HCT116 (cell line): ENCODE results near the gene MBNL2. TPM values are rescaled to one million over a fixed set of nuclear protein-coding genes. Genes with fewer than 3 reads are reported as not detected.
A peak's percentile ranks its signal among the peaks of the same experiment; 100 is the strongest.

ENCODE experiments used
- ATAC-seq: fragments of 200-7000 bp; cut with Tn5 transposase; 2 replicates; pipeline ENCODE4 v1.9.1; 2020; ENCODE audit warnings: mild to moderate bottlenecking, moderate library complexity
- BruUV-seq: library from RNA; stranded (reverse); fragments of 400-500 nt; replicated peaks from 2 replicates; lab custom pipeline; 2021; lab: Mats Ljungman, UMichigan
- CTCF ChIA-PET: fragments of 300-600 bp; sonication (Branson Sonifier 250); formaldehyde crosslinking; loops from one replicate; lab custom pipeline; 2021; ENCODE audit warnings: antibody characterized with exemption; lab: Charles Lee
- POLR2A ChIA-PET: fragments of 300-600, 350-600 bp; sonication (Branson Sonifier 250); formaldehyde crosslinking; loops from one replicate; lab custom pipeline; 2021; ENCODE audit warnings: antibody characterized with exemption; lab: Charles Lee
- RAD21 ChIA-PET, 2 experiments: fragments of 300-600 bp; sonication (Branson Sonifier 250); formaldehyde crosslinking; loops; one replicate each; lab custom pipeline; 2023; ENCODE audit warnings: low total read pairs in 2 of 2; ENCODE audit not compliant: uncharacterized antibody in 2 of 2, unreplicated experiment in 2 of 2, low non-redundant PET in 1 of 2; lab: Charles Lee
- DNase-seq: peaks from one replicate; pipeline ENCODE4 v3.0.0-alpha.2; 2010; ENCODE audit warnings: low read depth, low spot score
- H2AFZ ChIP-seq: fragments of 200-600 bp; shearing (Covaris generic), sonication (generic); 2 replicates; pipeline ENCODE4 v1.6.1; 2017; ENCODE audit warnings: low read depth, mixed run types, mixed read lengths, antibody characterized with exemption, low read length; ENCODE audit not compliant: poor library complexity, severe bottlenecking
- H3K27ac ChIP-seq: 2 replicates; pipeline ENCODE4 v1.5.1; 2012; ENCODE audit warnings: low read depth, low read length
- H3K27me3 ChIP-seq: fragments of 200-600 bp; sonication (generic); 2 replicates; pipeline ENCODE4 v1.6.1; 2016; ENCODE audit warnings: mixed run types, low read length, mixed read lengths; ENCODE audit not compliant: insufficient read depth
- H3K36me3 ChIP-seq, 2 experiments: fragments of 200-500 bp in 1 of 2; fragments of 200-600 bp in 1 of 2; sonication (Bioruptor generic) in 1 of 2; sonication (generic) in 1 of 2; 2 replicates each; pipeline versions ENCODE4 v1.5.1 to v1.6.1; 2014 to 2016; ENCODE audit warnings: low read length in 2 of 2, inconsistent platforms in 1 of 2, mixed read lengths in 1 of 2, mixed run types in 1 of 2; ENCODE audit not compliant: insufficient read depth in 2 of 2, control insufficient read depth in 1 of 2
- H3K4me1 ChIP-seq, 2 experiments: fragments of 200-600 bp in 1 of 2; sonication (generic) in 1 of 2; 2 replicates each; pipeline versions ENCODE4 v1.5.1 to v1.6.1; 2012 to 2017; ENCODE audit warnings: low read length in 2 of 2, inconsistent platforms in 1 of 2, mild to moderate bottlenecking in 1 of 2, mixed read lengths in 1 of 2, mixed run types in 1 of 2, moderate library complexity in 1 of 2; ENCODE audit not compliant: insufficient read depth in 2 of 2, control insufficient read depth in 1 of 2
- H3K4me2 ChIP-seq: fragments of 200-600 bp; sonication (generic); 2 replicates; pipeline ENCODE4 v1.6.1; 2017; ENCODE audit warnings: mixed run types, low read length, mixed read lengths
- H3K4me3 ChIP-seq, 2 experiments: fragments of 200-600 bp in 1 of 2; sonication (generic) in 1 of 2; replicated peaks in 1 of 2; 2 replicates each; pipeline ENCODE4 v1.5.1; 2011 to 2016; ENCODE audit warnings: low read length in 2 of 2, control low read depth in 1 of 2, low read depth in 1 of 2, mild to moderate bottlenecking in 1 of 2, mixed read lengths in 1 of 2, mixed run types in 1 of 2
- H3K79me2 ChIP-seq: fragments of 200-600 bp; sonication (generic); 2 replicates; pipeline ENCODE4 v1.6.1; 2017; ENCODE audit warnings: mild to moderate bottlenecking, mixed run types, low read length, moderate library complexity, mixed read lengths; ENCODE audit not compliant: insufficient read depth
- H3K9ac ChIP-seq: fragments of 200-600 bp; sonication (generic); 2 replicates; pipeline ENCODE4 v1.6.1; 2016; ENCODE audit warnings: low read length, mixed read lengths
- H3K9me2 ChIP-seq: fragments of 200-600 bp; sonication (generic), shearing (Covaris generic); 2 replicates; pipeline ENCODE4 v1.6.1; 2017; ENCODE audit warnings: mixed run types, mild to moderate bottlenecking, moderate library complexity; ENCODE audit not compliant: insufficient read depth
- H3K9me3 ChIP-seq, 2 experiments: fragments of 200-500 bp in 1 of 2; fragments of 200-600 bp in 1 of 2; sonication (Bioruptor generic) in 1 of 2; sonication (generic) in 1 of 2; 2 replicates each; pipeline ENCODE4 v1.6.1; 2014 to 2017; ENCODE audit warnings: low read length in 2 of 2, mixed read lengths in 2 of 2, inconsistent platforms in 1 of 2, low read depth in 1 of 2, mild to moderate bottlenecking in 1 of 2, mixed run types in 1 of 2, moderate library complexity in 1 of 2; ENCODE audit not compliant: control insufficient read depth in 1 of 2, insufficient read depth in 1 of 2
- H4K20me1 ChIP-seq: fragments of 200-600 bp; sonication (generic), shearing (Covaris generic); 2 replicates; pipeline ENCODE4 v1.6.1; 2017; ENCODE audit warnings: mixed run types, mild to moderate bottlenecking, moderate library complexity; ENCODE audit not compliant: insufficient read depth
- CBX3 ChIP-seq: IDR thresholded peaks from 2 replicates; pipeline ENCODE4 v1.6.1; 2012; ENCODE audit warnings: low read depth
- EGR1 ChIP-seq: IDR thresholded peaks from 2 replicates; pipeline ENCODE4 v1.6.1; 2012; ENCODE audit warnings: low read depth
- POLR2A ChIP-seq: IDR thresholded peaks from 2 replicates; pipeline ENCODE4 v1.7.0; 2011; ENCODE audit warnings: borderline replicate concordance; ENCODE audit not compliant: insufficient read depth, insufficient read length; ENCODE audit errors: extremely low read depth
- POLR2AphosphoS5 ChIP-seq: IDR thresholded peaks from 2 replicates; pipeline ENCODE4 v1.6.1; 2011; ENCODE audit warnings: mild to moderate bottlenecking, low read depth, low read length, moderate library complexity
- REST ChIP-seq: IDR thresholded peaks from 2 replicates; pipeline ENCODE4 v1.6.1; 2012; ENCODE audit warnings: low read depth
- SP1 ChIP-seq: IDR thresholded peaks from 2 replicates; pipeline ENCODE4 v1.6.1; 2012; ENCODE audit warnings: low read depth
- TCF7L2 ChIP-seq: IDR thresholded peaks from 2 replicates; pipeline ENCODE4 v1.7.0; 2011; ENCODE audit warnings: borderline replicate concordance, inconsistent platforms; ENCODE audit not compliant: insufficient read depth, insufficient read length; ENCODE audit errors: extremely low read depth
- intact Hi-C: fragments of 100-400 bp; cut with micrococcal nuclease; formaldehyde crosslinking; loops from 2 replicates; pipeline ENCODE4 v1.10.0; 2022
- total RNA-seq: library from RNA; stranded (reverse); gene quantifications from one replicate; pipeline ENCODE4 v1.2.1, GENCODE V29; 2021; ENCODE audit not compliant: unreplicated experiment
- TF ChIP-seq, protein P1 (sequence below): IDR thresholded peaks from 2 replicates; pipeline ENCODE4 v1.6.1; 2012

The MBNL2 gene
- total RNA-seq, 1 experiment from 2014 or later, result 73.9 TPM

GRCh38 chr13:97267418-97268059, 45.4 kb downstream of the MBNL2 start:
- Histone ChIP-seq H3K9me3 (no peaks in the 10 kb centered on the region), H3K79me2 (peaks cover 35% of the 10 kb centered on the region), H3K4me2 (peak overlapping the region; percentile 53), H2AFZ (no peak overlapping the region), H3K27me3 (no peaks in the 10 kb centered on the region), H3K4me1 (peaks cover 84 to 92% of the 10 kb centered on the region in 2 experiments), H3K27ac (peak overlapping the region; percentile 100), H4K20me1 (no peaks in the 10 kb centered on the region), H3K4me3 (no peak overlapping the region), H3K9ac (peak overlapping the region; percentile 41; the same call in 1 of the 2 replicates), H3K9me2 (no peaks in the 10 kb centered on the region), H3K36me3 (no peaks in the 10 kb centered on the region; a peak in 1 of 4 replicates)
- TF ChIP-seq, protein P1, sequence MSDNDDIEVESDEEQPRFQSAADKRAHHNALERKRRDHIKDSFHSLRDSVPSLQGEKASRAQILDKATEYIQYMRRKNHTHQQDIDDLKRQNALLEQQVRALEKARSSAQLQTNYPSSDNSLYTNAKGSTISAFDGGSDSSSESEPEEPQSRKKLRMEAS, result no peak
- no TSS peak for BruUV-seq
- ChIA-PET RAD21 (no interaction called here), CTCF (interaction anchor here (1.1 to 1.4 kb wide), 2 partner anchors 75 to 158 kb away, joined by 3 read pairs; no protein-coding TSS in a partner anchor), POLR2A (interaction anchor here (1.1 to 3.5 kb wide), 4 partner anchors 8 to 126 kb away, joined by 3 to 14 read pairs (median 6); no protein-coding TSS in a partner anchor)
- peak; percentile 52; the same call in 1 of the 2 replicates for ATAC-seq
- DNase-seq, result no peak
- intact Hi-C loops, result no loop called here

DNA sequence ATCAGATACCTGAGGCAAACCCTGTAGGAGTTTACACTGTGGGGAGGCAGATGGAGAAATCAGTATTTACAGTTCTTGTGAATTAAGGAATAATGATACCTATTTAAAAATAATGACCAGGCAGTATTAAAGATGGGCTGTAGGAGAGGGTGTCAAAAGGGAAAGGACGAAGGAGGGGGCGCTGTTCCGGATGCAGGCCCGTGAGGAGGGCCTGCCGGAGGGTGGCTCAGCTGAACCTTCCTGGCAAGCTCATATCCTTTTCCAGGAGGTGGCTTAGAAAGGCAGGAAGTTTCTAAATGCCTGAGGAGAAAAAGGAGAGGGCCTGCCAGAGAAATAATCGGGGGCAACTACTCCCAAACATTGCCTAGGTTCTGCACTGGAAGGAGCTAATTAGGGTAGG, 46.6 kb downstream of the MBNL2 start:
- Histone ChIP-seq H3K9me2 (no peaks in the 10 kb centered on the region), H3K4me2 (no peak overlapping the region), H3K27ac (peak overlapping the region; percentile 100), H3K27me3 (no peaks in the 10 kb centered on the region), H4K20me1 (no peaks in the 10 kb centered on the region), H3K36me3 (no peaks in the 10 kb centered on the region), H3K9ac (peak overlapping the region; percentile 7; the same call in 1 of the 2 replicates), H3K79me2 (peaks cover 35% of the 10 kb centered on the region), H3K4me3 (no peak overlapping the region), H3K9me3 (no peaks in the 10 kb centered on the region), H2AFZ (no peak overlapping the region), H3K4me1 (peaks cover 87 to 92% of the 10 kb centered on the region in 2 experiments)
- TF ChIP-seq REST, result no peak
- no peak for TF ChIP-seq CBX3
- TF ChIP-seq POLR2AphosphoS5, result no peak
- TF ChIP-seq TCF7L2, result no peak
- TF ChIP-seq EGR1, result no peak
- no peak for TF ChIP-seq POLR2A
- TF ChIP-seq SP1, result no peak
- ChIA-PET POLR2A (no interaction called here), RAD21 (no interaction called here), CTCF (interaction anchor here (1.0 to 1.3 kb wide), 2 partner anchors 11 to 159 kb away, joined by 3 to 4 read pairs; no protein-coding TSS in a partner anchor)
- intact Hi-C loops, result no loop called here
- ATAC-seq (peak; percentile 37; the same call in 1 of the 2 replicates), DNase-seq (no peak)
- BruUV-seq, result no TSS peak
